BE2C (cell line): ENCODE measurements around the gene EEF1AKMT3.

Source experiments
- DNase-seq: peaks from one replicate; pipeline ENCODE4 v3.0.0-alpha.2; 2020
- H3K27me3 ChIP-seq: fragments of 250-450 bp; sonication (Bioruptor Pico); 2 replicates; pipeline ENCODE4 v1.5.1; 2020; ENCODE audit warnings: mild to moderate bottlenecking
- H3K36me3 ChIP-seq: fragments of 250-450 bp; sonication (Bioruptor Pico); 2 replicates; pipeline ENCODE4 v1.5.1; 2020; ENCODE audit warnings: mild to moderate bottlenecking
- H3K4me1 ChIP-seq: fragments of 250-450 bp; sonication (Bioruptor Pico); 2 replicates; pipeline ENCODE4 v1.5.1; 2020
- H3K4me3 ChIP-seq: 2 replicates; pipeline ENCODE4 v1.5.1; 2011; ENCODE audit warnings: low read depth, low read length
- H3K9me3 ChIP-seq: fragments of 250-450 bp; sonication (Bioruptor Pico); 2 replicates; pipeline ENCODE4 v1.5.1; 2020
- TF ChIP-seq, protein P1 (sequence below): IDR thresholded peaks from 2 replicates; pipeline ENCODE4 v1.5.1; 2012; ENCODE audit warnings: mild to moderate bottlenecking, low read depth, low read length

Gene EEF1AKMT3

DNA sequence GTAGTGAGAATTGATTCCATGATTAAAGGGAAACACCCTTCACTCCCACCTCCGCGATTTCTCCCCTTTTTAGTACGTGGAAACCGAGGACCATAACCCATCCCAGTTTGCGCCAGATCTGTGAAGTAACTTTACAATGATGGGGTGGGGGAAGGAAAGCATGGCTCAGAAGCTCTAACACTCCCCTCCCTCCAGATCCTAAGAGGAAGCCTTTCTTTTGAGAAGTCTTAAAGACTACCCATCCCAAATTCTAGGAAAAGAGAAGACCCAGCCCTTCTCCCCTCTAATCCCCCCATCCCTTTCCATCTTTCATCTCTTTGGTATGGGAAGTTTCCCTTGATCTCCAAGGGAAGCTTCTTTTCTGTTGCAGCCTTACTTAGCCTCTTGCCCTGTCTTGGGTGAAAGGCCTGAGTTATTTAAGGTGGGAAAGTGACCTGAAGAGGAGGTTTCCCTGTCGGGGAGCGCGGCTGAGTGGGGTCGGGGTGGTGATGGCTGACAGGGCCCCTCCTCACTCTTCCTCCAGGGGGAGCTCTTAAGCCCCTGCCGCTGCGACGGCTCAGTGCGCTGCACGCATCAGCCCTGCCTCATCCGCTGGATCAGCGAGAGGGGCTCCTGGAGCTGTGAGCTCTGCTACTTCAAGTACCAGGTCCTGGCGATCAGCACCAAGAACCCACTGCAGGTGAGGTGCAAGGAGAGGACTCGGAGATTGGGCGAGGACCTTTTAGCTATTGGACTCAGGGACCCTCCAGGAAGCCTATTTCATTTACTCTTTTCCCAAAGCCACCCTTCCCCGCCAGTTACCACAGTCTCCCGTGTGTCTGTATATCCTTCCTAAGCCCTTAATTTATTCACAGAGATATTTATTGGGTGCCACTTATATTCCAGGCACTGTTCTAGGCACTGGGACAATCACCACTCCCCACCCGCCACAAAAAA lies 15.7 kb upstream of the EEF1AKMT3 start:
- Histone ChIP-seq H3K36me3 (no peaks in the 10 kb centered on the region), H3K4me1 (peaks cover 4% of the 10 kb centered on the region; the same call in 1 of the 2 replicates), H3K9me3 (no peaks in the 10 kb centered on the region), H3K4me3 (peak overlapping the region; percentile 63), H3K27me3 (peaks cover 11% of the 10 kb centered on the region)
- TF ChIP-seq, protein P1, sequence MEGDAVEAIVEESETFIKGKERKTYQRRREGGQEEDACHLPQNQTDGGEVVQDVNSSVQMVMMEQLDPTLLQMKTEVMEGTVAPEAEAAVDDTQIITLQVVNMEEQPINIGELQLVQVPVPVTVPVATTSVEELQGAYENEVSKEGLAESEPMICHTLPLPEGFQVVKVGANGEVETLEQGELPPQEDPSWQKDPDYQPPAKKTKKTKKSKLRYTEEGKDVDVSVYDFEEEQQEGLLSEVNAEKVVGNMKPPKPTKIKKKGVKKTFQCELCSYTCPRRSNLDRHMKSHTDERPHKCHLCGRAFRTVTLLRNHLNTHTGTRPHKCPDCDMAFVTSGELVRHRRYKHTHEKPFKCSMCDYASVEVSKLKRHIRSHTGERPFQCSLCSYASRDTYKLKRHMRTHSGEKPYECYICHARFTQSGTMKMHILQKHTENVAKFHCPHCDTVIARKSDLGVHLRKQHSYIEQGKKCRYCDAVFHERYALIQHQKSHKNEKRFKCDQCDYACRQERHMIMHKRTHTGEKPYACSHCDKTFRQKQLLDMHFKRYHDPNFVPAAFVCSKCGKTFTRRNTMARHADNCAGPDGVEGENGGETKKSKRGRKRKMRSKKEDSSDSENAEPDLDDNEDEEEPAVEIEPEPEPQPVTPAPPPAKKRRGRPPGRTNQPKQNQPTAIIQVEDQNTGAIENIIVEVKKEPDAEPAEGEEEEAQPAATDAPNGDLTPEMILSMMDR = peak; percentile 91
- peak; percentile 82 for DNase-seq

DNA sequence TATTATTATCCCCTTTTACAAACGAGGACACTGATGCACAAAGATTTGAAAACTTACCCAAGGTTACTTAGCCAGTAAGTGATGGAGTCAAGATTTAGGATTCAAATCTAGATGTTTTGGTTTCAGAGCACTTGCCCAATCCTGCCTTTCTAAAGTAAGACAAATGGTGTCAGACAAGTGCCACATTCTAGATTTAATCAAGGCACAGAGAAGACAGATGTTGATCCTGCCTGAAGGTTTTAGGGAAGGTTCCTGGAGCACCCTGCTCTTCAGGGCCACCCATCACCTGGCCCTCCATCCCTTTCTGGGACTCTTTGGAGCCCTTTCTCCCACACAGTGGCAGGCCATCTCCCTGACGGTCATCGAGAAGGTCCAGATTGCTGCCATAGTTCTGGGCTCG lies 14.6 kb upstream of the EEF1AKMT3 start:
- Histone ChIP-seq H3K27me3 (peaks cover 11% of the 10 kb centered on the region), H3K4me1 (peaks cover 2% of the 10 kb centered on the region; the same call in 1 of the 2 replicates), H3K4me3 (no peak overlapping the region), H3K36me3 (no peaks in the 10 kb centered on the region), H3K9me3 (no peaks in the 10 kb centered on the region)
- TF ChIP-seq, protein P1 = no peak
- no peak for DNase-seq

DNA sequence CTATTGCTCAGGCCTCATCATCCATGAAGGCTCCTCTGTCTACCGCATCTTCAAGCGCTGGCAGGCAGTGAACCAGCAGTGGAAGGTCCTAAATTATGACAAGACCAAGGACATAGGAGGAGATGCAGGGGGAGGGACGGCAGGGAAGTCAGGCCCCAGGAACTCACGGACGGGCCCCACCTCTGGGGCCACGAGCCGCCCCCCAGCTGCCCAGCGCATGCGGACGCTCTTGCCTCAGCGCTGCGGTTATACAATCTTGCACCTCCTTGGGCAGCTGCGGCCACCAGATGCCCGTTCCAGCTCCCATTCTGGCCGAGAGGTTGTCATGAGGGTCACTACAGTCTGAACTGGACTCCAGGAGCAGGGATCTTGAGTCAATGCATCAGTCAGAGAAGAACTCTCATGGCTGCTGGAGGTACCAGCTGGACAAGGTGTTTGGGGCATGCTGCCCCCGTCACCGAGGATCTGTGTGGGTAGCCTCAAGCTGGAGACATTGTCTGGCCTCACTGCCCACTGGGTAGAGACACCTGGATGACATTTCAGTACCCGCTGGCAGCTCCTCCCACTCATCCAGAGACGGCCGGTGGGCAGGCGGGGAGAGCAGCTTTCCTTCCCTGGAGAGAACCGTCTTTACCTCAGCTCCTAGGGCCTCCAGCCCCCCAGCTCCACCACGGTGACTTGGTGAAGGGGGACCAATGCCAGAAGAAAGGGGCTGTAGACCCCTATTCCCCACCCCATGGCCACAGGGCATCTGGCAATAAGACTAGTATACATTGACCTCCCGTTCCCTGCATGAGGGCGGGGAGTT lies 13.7 kb upstream of the EEF1AKMT3 start:
- Histone ChIP-seq H3K9me3 (no peaks in the 10 kb centered on the region), H3K36me3 (no peaks in the 10 kb centered on the region), H3K4me3 (no peak overlapping the region), H3K4me1 (no peaks in the 10 kb centered on the region), H3K27me3 (peaks cover 15% of the 10 kb centered on the region)
- no peak for DNase-seq
- TF ChIP-seq, protein P1 = no peak

DNA sequence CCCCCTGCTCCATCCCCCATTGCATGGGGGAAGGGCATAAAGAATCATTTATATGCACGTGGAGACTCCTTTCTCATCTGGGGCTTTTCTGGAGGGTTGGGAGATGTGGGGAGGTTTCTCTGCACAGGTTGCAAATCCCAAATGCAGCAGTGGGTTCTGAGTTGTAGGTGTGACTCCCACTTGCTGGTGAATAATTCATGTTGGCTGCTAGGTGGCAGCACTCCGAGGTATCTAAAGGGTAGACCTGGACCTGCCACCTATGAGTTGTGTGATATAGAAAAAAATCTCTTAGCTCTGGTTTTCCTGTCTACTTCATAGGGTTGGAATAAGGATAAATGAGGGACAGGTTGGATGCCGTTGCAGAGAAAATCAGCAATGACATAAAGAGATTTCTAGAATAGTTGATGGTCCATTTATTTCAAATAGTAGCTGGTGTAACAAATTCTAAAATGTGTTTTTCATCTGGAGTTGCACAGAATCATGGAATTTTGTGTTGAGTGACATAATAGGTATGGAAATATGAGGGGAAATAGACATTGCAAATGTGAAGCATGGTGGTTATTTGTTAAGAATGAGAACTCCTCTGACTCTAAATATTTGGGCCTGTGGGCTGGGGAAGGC lies 12.9 kb upstream of the EEF1AKMT3 start:
- no peaks in the 10 kb centered on the region for H3K4me1 ChIP-seq
- TF ChIP-seq, protein P1 = peak; percentile 71
- no peaks in the 10 kb centered on the region for H3K9me3 ChIP-seq
- H3K4me3 ChIP-seq = no peak overlapping the region
- no peaks in the 10 kb centered on the region for H3K36me3 ChIP-seq
- DNase-seq = peak; percentile 42
- H3K27me3 ChIP-seq = peaks cover 22% of the 10 kb centered on the region

DNA sequence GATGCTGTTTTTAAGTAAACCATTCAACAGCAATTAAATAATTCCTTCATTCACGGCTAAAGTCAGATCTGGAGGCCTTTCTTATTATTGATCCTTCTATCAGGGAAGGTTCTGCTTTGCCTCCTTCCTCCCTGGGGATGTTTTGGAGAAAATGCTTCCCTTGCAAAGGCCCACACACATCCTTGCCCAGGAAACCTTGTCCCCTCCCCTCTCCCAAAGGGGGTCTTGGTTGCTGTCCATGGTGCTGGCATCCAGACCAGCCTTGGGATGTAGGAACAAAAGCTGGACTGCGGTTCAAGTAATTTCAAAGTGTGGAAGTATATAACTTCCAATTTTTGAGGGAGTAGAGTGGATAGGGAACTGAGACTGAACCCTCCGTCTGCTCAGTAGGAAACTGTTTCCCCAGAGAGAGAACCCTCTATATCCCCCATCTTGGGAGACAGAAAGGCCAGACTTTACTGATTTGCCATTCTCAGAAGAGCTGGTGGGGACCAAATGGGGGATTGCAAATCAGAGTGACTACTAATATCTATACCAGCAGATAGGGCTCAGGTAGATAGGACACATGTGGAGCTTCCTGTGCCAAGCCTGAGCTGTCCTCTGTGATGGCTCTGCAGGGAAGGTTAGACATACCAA lies 11.9 kb upstream of the EEF1AKMT3 start:
- Histone ChIP-seq H3K27me3 (peaks cover 32% of the 10 kb centered on the region), H3K4me1 (no peaks in the 10 kb centered on the region), H3K9me3 (no peaks in the 10 kb centered on the region), H3K36me3 (no peaks in the 10 kb centered on the region), H3K4me3 (no peak overlapping the region)
- no peak for DNase-seq
- TF ChIP-seq, protein P1 = no peak
